Peyer's patch (tissue), 4 donors: ENCODE results near the gene MILR1.

Source experiments
- CTCF ChIP-seq, 6 experiments: fragments of 450-650 bp in 4 of 6; fragments of 200-600 bp in 2 of 6; sonication (generic) in 1 of 6; IDR thresholded peaks; one replicate each; pipeline ENCODE4 v1.5.1; 2017 to 2019; ENCODE audit warnings: antibody characterized with exemption in 6 of 6, mild to moderate bottlenecking in 3 of 6, moderate library complexity in 1 of 6
- POLR2A ChIP-seq, 2 donors: fragments of 450-650 bp; IDR thresholded peaks; one replicate each; pipeline ENCODE4 v1.5.1; 2017; ENCODE audit warnings: antibody characterized with exemption in 2 of 2, mild to moderate bottlenecking in 2 of 2, moderate library complexity in 2 of 2

GRCh38 chr17:64484380-64484779 is 35.5 kb downstream of the MILR1 start:
- TF ChIP-seq POLR2A (IDR thresholded peaks at IDR 0.05) (no peak), CTCF (IDR thresholded peaks at IDR 0.05) (no peak)
